Fibroblast of lung (primary cell): ENCODE data around the gene LDLRAD3.

ENCODE experiments used
- EZH2 ChIP-seq: IDR thresholded peaks from 2 replicates; pipeline ENCODE4 v1.5.1; 2012; ENCODE audit warnings: low read length, control low read depth, mild to moderate bottlenecking; ENCODE audit errors: missing control alignments
- TF ChIP-seq, protein P1 (sequence below), 2 donors: IDR thresholded peaks in 1 of 2; conservative IDR thresholded peaks in 1 of 2; 1 replicate in 1 of 2; 2 replicates in 1 of 2; pipeline ENCODE4 v1.5.1; 2011 to 2012; ENCODE audit warnings: low read length in 2 of 2, control low read depth in 1 of 2, inconsistent platforms in 1 of 2, low read depth in 1 of 2, mild to moderate bottlenecking in 1 of 2

- TF ChIP-seq, protein P1, sequence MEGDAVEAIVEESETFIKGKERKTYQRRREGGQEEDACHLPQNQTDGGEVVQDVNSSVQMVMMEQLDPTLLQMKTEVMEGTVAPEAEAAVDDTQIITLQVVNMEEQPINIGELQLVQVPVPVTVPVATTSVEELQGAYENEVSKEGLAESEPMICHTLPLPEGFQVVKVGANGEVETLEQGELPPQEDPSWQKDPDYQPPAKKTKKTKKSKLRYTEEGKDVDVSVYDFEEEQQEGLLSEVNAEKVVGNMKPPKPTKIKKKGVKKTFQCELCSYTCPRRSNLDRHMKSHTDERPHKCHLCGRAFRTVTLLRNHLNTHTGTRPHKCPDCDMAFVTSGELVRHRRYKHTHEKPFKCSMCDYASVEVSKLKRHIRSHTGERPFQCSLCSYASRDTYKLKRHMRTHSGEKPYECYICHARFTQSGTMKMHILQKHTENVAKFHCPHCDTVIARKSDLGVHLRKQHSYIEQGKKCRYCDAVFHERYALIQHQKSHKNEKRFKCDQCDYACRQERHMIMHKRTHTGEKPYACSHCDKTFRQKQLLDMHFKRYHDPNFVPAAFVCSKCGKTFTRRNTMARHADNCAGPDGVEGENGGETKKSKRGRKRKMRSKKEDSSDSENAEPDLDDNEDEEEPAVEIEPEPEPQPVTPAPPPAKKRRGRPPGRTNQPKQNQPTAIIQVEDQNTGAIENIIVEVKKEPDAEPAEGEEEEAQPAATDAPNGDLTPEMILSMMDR (conservative IDR thresholded peaks at IDR 0.05 in 1 of 2, IDR thresholded peaks at IDR 0.05 in 1 of 2; ENCODE audit: low read depth in 1 of 2, low read length in 2 of 2) = no peak
- no peak for TF ChIP-seq EZH2
These were observed 211.9 kb downstream of the LDLRAD3 start for GRCh38 chr11:36155770-36156160.
